GM12878 (cell line): ENCODE data around the gene C10orf71. TPM values are rescaled to one million over a fixed set of nuclear protein-coding genes. Genes with fewer than 3 reads are reported as not detected.

Source experiments
- ATAC-seq: fragments of 200-7000 bp; cut with Tn5 transposase; 3 replicates; pipeline ENCODE4 v1.9.1; 2020; ENCODE audit warnings: mild to moderate bottlenecking, moderate library complexity
- BruUV-seq: library from RNA; stranded (reverse); fragments of 400-500 nt; replicated peaks from 2 replicates; lab custom pipeline; 2021; lab: Mats Ljungman, UMichigan
- CTCF ChIA-PET: fragments of 300-600 bp; sonication (Branson Sonifier 250); formaldehyde crosslinking; extraction: SDS; loops from one replicate; lab custom pipeline; 2021; ENCODE audit warnings: inconsistent platforms; lab: Yijun Ruan, JAX
- POLR2A ChIA-PET: fragments of 350-600 bp; formaldehyde crosslinking; extraction: SDS; loops from one replicate; lab custom pipeline; 2021; ENCODE audit warnings: inconsistent platforms; lab: Charles Lee
- RAD21 ChIA-PET: fragments of 300-600 bp; sonication (Branson Sonifier 250); formaldehyde crosslinking; loops from one replicate; lab custom pipeline; 2023; ENCODE audit warnings: antibody characterized with exemption; ENCODE audit not compliant: unreplicated experiment; lab: Charles Lee
- SMC1A ChIA-PET: fragments of 300-600 bp; sonication (Branson Sonifier 250); formaldehyde crosslinking; loops from one replicate; lab custom pipeline; 2023; ENCODE audit not compliant: unreplicated experiment, uncharacterized antibody; lab: Charles Lee
- DNase-seq: peaks from one replicate; pipeline ENCODE4 v3.0.0-alpha.2; 2011; ENCODE audit warnings: low read depth, low spot score
- FAIRE-seq: peaks from 3 replicates; lab custom pipeline; 2011; peaks lifted over from hg19 to GRCh38; lab: Jason Lieb, UNC
- H2AFZ ChIP-seq: 2 replicates; pipeline ENCODE4 v1.6.0; 2011; ENCODE audit warnings: low read depth, low read length, control low read depth; ENCODE audit not compliant: control insufficient read depth
- H3K27ac ChIP-seq: 2 replicates; pipeline ENCODE4 v1.5.1; 2011; ENCODE audit warnings: control low read depth; ENCODE audit not compliant: control insufficient read depth, insufficient read depth
- H3K27me3 ChIP-seq, 2 experiments: replicated peaks in 1 of 2; 2 replicates each; pipeline versions ENCODE4 v1.6.0 to v1.6.1; 2011; ENCODE audit warnings: low read length in 1 of 2; ENCODE audit not compliant: control insufficient read depth in 2 of 2, insufficient read depth in 2 of 2
- H3K36me3 ChIP-seq, 2 experiments: 2 replicates each; pipeline ENCODE4 v1.5.1; 2011; ENCODE audit warnings: low read length in 1 of 2; ENCODE audit not compliant: control insufficient read depth in 2 of 2, insufficient read depth in 2 of 2
- H3K4me1 ChIP-seq: 2 replicates; pipeline ENCODE4 v1.6.1; 2011; ENCODE audit warnings: mild to moderate bottlenecking, low read length, moderate library complexity, mixed read lengths; ENCODE audit not compliant: control insufficient read depth, insufficient read depth
- H3K4me2 ChIP-seq: 2 replicates; pipeline ENCODE4 v1.6.0; 2011; ENCODE audit warnings: control low read depth; ENCODE audit not compliant: control insufficient read depth, insufficient read depth
- H3K4me3 ChIP-seq: fragments of 200-600 bp; sonication (generic); 2 replicates; pipeline ENCODE4 v1.5.1; 2016
- H3K79me2 ChIP-seq: 2 replicates; pipeline ENCODE4 v1.6.0; 2011; ENCODE audit warnings: low read length; ENCODE audit not compliant: control insufficient read depth, insufficient read depth
- H3K9ac ChIP-seq: 2 replicates; pipeline ENCODE4 v1.8.0; 2011; ENCODE audit warnings: low read length, control low read depth, mixed read lengths; ENCODE audit not compliant: control insufficient read depth, insufficient read depth
- H3K9me3 ChIP-seq: replicated peaks from 3 replicates; pipeline ENCODE4 v1.5.1; 2011; ENCODE audit warnings: mild to moderate bottlenecking, low read length; ENCODE audit not compliant: control insufficient read depth, insufficient read depth
- H4K20me1 ChIP-seq: 2 replicates; pipeline ENCODE4 v1.6.0; 2011; ENCODE audit not compliant: control insufficient read depth, insufficient read depth
- CREM ChIP-seq: IDR thresholded peaks from 2 replicates; pipeline ENCODE4 v1.6.1; 2014; ENCODE audit warnings: antibody characterized with exemption, low read depth
- KLF5 ChIP-seq: fragments of 450-650 bp; IDR thresholded peaks from 2 replicates; pipeline ENCODE4 v1.6.1; 2014; ENCODE audit warnings: mild to moderate bottlenecking; ENCODE audit not compliant: partially characterized antibody
- NFXL1 ChIP-seq: fragments of 450-650 bp; IDR thresholded peaks from 2 replicates; pipeline ENCODE4 v1.6.1; 2017; ENCODE audit warnings: antibody characterized with exemption, mild to moderate bottlenecking, borderline replicate concordance
- RAD21 ChIP-seq: IDR thresholded peaks from 2 replicates; pipeline ENCODE4 v1.6.1; 2011; ENCODE audit warnings: mild to moderate bottlenecking, low read depth, low read length, moderate library complexity; ENCODE audit not compliant: insufficient read depth
- TBL1XR1 ChIP-seq: IDR thresholded peaks from 2 replicates; pipeline ENCODE4 v1.6.1; 2012; ENCODE audit warnings: low read depth, low read length, improper control_type of control experiment
- ZNF622 ChIP-seq: fragments of 450-650 bp; IDR thresholded peaks from 2 replicates; pipeline ENCODE4 v1.6.1; 2017; ENCODE audit warnings: mild to moderate bottlenecking, inconsistent platforms
- ZSCAN29 ChIP-seq: fragments of 450-650 bp; IDR thresholded peaks from 2 replicates; pipeline ENCODE4 v1.6.1; 2017; ENCODE audit warnings: mild to moderate bottlenecking, moderate library complexity
- WGBS: methylation state at CpG from one replicate; pipeline ENCODE4 v1.1.6; 2016; ENCODE audit warnings: low lambda C conversion rate; ENCODE audit not compliant: insufficient replicate concordance, insufficient coverage; ENCODE audit errors: missing lambda C conversion rate; 5-methylcytosine and 5-hydroxymethylcytosine counted together
- in situ Hi-C: fragments of 300-500 bp; cut with MboI; formaldehyde crosslinking; loops from 9 replicates; pipeline ENCODE4 v1.14.3; 2018; ENCODE audit warnings: mixed read lengths
- intact Hi-C: fragments of 100-400 bp; cut with micrococcal nuclease; formaldehyde crosslinking; loops from one replicate; pipeline ENCODE4 v1.14.2; 2022; ENCODE audit not compliant: unreplicated experiment
- polyA plus RNA-seq, 11 experiments: library from polyadenylated mRNA; depleted of rRNA in 4 of 11; unstranded in 6 of 11; stranded (reverse) in 5 of 11; fragments of >200 nt; fragmentation: Nextera tagmentation in 4 of 11; fragmentation: Illumina TruSeq in 1 of 11; extraction: Ambion mirVana in 4 of 11; extraction: Trizol in 1 of 11; gene quantifications; 1 replicate in 1 of 11; 2 replicates in 10 of 11; pipeline versions ENCODE4 v1.2.1 to v1.2.3, GENCODE V29; 2011 to 2016; ENCODE audit warnings: inconsistent platforms in 2 of 11, missing spikeins in 2 of 11, low read depth in 1 of 11
- total RNA-seq, 4 experiments: library from RNA; depleted of rRNA in 3 of 4; stranded (reverse); fragments of >200 nt in 3 of 4; fragmentation: Illumina TruSeq in 1 of 4; extraction: Trizol in 1 of 4; gene quantifications; 2 replicates each; pipeline versions ENCODE4 v1.2.1 to v1.2.3, GENCODE V29; 2013 to 2021
- TF ChIP-seq, protein P1 (sequence below): fragments of 450-650 bp; IDR thresholded peaks from 2 replicates; pipeline ENCODE4 v1.6.1; 2017; ENCODE audit warnings: borderline replicate concordance
- TF ChIP-seq, protein P2 (sequence below): IDR thresholded peaks from 2 replicates; pipeline ENCODE4 v1.6.1; 2012; ENCODE audit warnings: low read depth, low read length, improper control_type of control experiment

The C10orf71 gene
- total and polyA plus RNA-seq, 10 of the 15 experiments (the other 5 are each of a cell fraction or from before 2014, with no cell fraction given), result not detected

DNA sequence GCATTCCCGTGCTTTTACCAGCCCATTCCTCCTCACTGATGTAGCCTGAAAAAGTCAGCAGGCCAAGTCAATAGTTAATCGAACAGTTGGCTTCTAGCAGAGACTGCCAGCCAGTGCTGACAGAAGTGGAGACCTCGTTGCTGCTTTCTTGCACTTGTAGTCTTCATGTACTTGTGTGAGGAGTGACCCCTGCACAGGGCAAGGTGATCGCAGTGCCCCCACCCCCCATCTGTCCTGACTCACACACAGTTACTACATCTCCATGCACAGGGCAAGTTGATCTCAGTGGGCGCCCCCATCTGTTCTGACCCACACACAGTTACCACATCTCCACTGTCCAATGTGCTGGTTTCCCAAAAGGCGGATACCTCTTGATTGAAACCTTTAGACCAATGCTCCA lies 34.2 kb downstream of the C10orf71 start:
- DNase-seq (no peak), FAIRE-seq (no peak), ATAC-seq (no peak)
- Histone ChIP-seq H3K4me1 (no peaks in the 10 kb centered on the region), H3K9me3 (peaks cover 2% of the 10 kb centered on the region; the same call in 2 of the 3 replicates), H3K79me2 (no peaks in the 10 kb centered on the region), H3K4me2 (no peak overlapping the region), H2AFZ (no peak overlapping the region), H3K27ac (no peak overlapping the region), H3K4me3 (no peak overlapping the region), H3K9ac (no peak overlapping the region), H4K20me1 (no peaks in the 10 kb centered on the region), H3K27me3 (peaks cover 2 to 5% of the 10 kb centered on the region in 2 experiments; a peak in 2 of 4 replicates), H3K36me3 (no peaks in the 10 kb centered on the region)
- SMC1A ChIA-PET, result no interaction called here
- no TSS peak for BruUV-seq
- intact Hi-C loops, result no loop called here
- in situ Hi-C loops, result no loop called here
- CTCF ChIA-PET, result no interaction called here
- TF ChIP-seq, protein P1, sequence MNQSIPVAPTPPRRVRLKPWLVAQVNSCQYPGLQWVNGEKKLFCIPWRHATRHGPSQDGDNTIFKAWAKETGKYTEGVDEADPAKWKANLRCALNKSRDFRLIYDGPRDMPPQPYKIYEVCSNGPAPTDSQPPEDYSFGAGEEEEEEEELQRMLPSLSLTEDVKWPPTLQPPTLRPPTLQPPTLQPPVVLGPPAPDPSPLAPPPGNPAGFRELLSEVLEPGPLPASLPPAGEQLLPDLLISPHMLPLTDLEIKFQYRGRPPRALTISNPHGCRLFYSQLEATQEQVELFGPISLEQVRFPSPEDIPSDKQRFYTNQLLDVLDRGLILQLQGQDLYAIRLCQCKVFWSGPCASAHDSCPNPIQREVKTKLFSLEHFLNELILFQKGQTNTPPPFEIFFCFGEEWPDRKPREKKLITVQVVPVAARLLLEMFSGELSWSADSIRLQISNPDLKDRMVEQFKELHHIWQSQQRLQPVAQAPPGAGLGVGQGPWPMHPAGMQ, result no peak
- no peak for TF ChIP-seq ZNF622
- TF ChIP-seq, protein P2, sequence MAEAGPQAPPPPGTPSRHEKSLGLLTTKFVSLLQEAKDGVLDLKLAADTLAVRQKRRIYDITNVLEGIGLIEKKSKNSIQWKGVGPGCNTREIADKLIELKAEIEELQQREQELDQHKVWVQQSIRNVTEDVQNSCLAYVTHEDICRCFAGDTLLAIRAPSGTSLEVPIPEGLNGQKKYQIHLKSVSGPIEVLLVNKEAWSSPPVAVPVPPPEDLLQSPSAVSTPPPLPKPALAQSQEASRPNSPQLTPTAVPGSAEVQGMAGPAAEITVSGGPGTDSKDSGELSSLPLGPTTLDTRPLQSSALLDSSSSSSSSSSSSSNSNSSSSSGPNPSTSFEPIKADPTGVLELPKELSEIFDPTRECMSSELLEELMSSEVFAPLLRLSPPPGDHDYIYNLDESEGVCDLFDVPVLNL, result no peak
- TF ChIP-seq KLF5, result no peak
- no peak for TF ChIP-seq CREM
- TF ChIP-seq NFXL1, result no peak
- no peak for TF ChIP-seq ZSCAN29
- TF ChIP-seq TBL1XR1, result no peak
- TF ChIP-seq RAD21, result no peak
- POLR2A ChIA-PET, result no interaction called here
- WGBS, result 32% methylated on average over 6 of the region's 6 CpGs
- RAD21 ChIA-PET, result no interaction called here
